HUES48 (cell line): ENCODE data around the gene SCGB3A1.

Experiments
- H3K27ac ChIP-seq: one replicate; pipeline ENCODE4 v1.7.0; 2013; ENCODE audit warnings: low read depth, low read length, inconsistent platforms
- H3K27me3 ChIP-seq: 2 replicates; pipeline ENCODE4 v1.6.1; 2013; ENCODE audit warnings: mild to moderate bottlenecking, low read length; ENCODE audit not compliant: control insufficient read depth, insufficient read depth
- H3K36me3 ChIP-seq: 2 replicates; pipeline ENCODE4 v1.6.1; 2013; ENCODE audit warnings: low read length; ENCODE audit not compliant: control insufficient read depth, insufficient read depth
- H3K4me1 ChIP-seq: 2 replicates; pipeline ENCODE4 v1.6.1; 2013; ENCODE audit warnings: mild to moderate bottlenecking, low read length; ENCODE audit not compliant: control insufficient read depth, insufficient read depth
- H3K4me3 ChIP-seq: 2 replicates; pipeline ENCODE4 v1.5.1; 2013; ENCODE audit warnings: mild to moderate bottlenecking, low read depth, low read length
- H3K9ac ChIP-seq: 2 replicates; pipeline ENCODE4 v1.6.1; 2013; ENCODE audit warnings: mild to moderate bottlenecking, low read depth, low read length, moderate library complexity
- H3K9me3 ChIP-seq: 2 replicates; pipeline ENCODE4 v1.6.1; 2013; ENCODE audit warnings: low read length; ENCODE audit not compliant: control insufficient read depth, insufficient read depth

Gene SCGB3A1

GRCh38 chr5:180575571-180575970 is 15.7 kb downstream of the SCGB3A1 start:
- Histone ChIP-seq H3K27me3 (no peaks in the 10 kb centered on the region), H3K4me3 (no peak overlapping the region), H3K9me3 (no peaks in the 10 kb centered on the region), H3K27ac (no peak overlapping the region), H3K4me1 (no peaks in the 10 kb centered on the region), H3K9ac (no peak overlapping the region), H3K36me3 (peaks cover 67% of the 10 kb centered on the region)

GRCh38 chr5:180568914-180569313 is 22.4 kb downstream of the SCGB3A1 start:
- Histone ChIP-seq H3K27me3 (no peaks in the 10 kb centered on the region), H3K27ac (no peak overlapping the region), H3K9ac (no peak overlapping the region), H3K36me3 (peaks cover 88% of the 10 kb centered on the region), H3K9me3 (no peaks in the 10 kb centered on the region), H3K4me3 (no peak overlapping the region), H3K4me1 (no peaks in the 10 kb centered on the region)

GRCh38 chr5:180563994-180564393 is 27.3 kb downstream of the SCGB3A1 start:
- Histone ChIP-seq H3K36me3 (peaks cover 65% of the 10 kb centered on the region), H3K4me1 (no peaks in the 10 kb centered on the region), H3K9me3 (no peaks in the 10 kb centered on the region), H3K4me3 (no peak overlapping the region), H3K27me3 (no peaks in the 10 kb centered on the region), H3K9ac (no peak overlapping the region), H3K27ac (no peak overlapping the region)

GRCh38 chr5:180558232-180558631 is 33.1 kb downstream of the SCGB3A1 start:
- H3K4me1 ChIP-seq: no peaks in the 10 kb centered on the region
- H3K9me3 ChIP-seq: no peaks in the 10 kb centered on the region
- no peak overlapping the region for H3K27ac ChIP-seq
- no peak overlapping the region for H3K4me3 ChIP-seq
- no peaks in the 10 kb centered on the region for H3K27me3 ChIP-seq
- H3K9ac ChIP-seq: no peak overlapping the region
- peaks cover 55% of the 10 kb centered on the region for H3K36me3 ChIP-seq

GRCh38 chr5:180557217-180557809 is 34.0 kb downstream of the SCGB3A1 start:
- Histone ChIP-seq H3K27ac (no peak overlapping the region), H3K4me3 (no peak overlapping the region), H3K9ac (no peak overlapping the region), H3K4me1 (no peaks in the 10 kb centered on the region), H3K27me3 (no peaks in the 10 kb centered on the region), H3K9me3 (no peaks in the 10 kb centered on the region), H3K36me3 (peaks cover 59% of the 10 kb centered on the region)

GRCh38 chr5:180555168-180555921 is 36.0 kb downstream of the SCGB3A1 start:
- Histone ChIP-seq H3K4me3 (no peak overlapping the region), H3K9me3 (no peaks in the 10 kb centered on the region), H3K27me3 (no peaks in the 10 kb centered on the region), H3K36me3 (peaks cover 64% of the 10 kb centered on the region), H3K27ac (no peak overlapping the region), H3K9ac (no peak overlapping the region), H3K4me1 (no peaks in the 10 kb centered on the region)

GRCh38 chr5:180553530-180553929 is 37.8 kb downstream of the SCGB3A1 start:
- H3K9me3 ChIP-seq: no peaks in the 10 kb centered on the region
- no peak overlapping the region for H3K4me3 ChIP-seq
- H3K36me3 ChIP-seq: peaks cover 63% of the 10 kb centered on the region
- no peaks in the 10 kb centered on the region for H3K27me3 ChIP-seq
- H3K4me1 ChIP-seq: no peaks in the 10 kb centered on the region
- H3K27ac ChIP-seq: no peak overlapping the region
- H3K9ac ChIP-seq: no peak overlapping the region

- H3K27me3 ChIP-seq: no peaks in the 10 kb centered on the region
- H3K36me3 ChIP-seq: peaks cover 48% of the 10 kb centered on the region
- no peaks in the 10 kb centered on the region for H3K9me3 ChIP-seq
- H3K4me3 ChIP-seq: no peak overlapping the region
- no peak overlapping the region for H3K27ac ChIP-seq
- H3K4me1 ChIP-seq: no peaks in the 10 kb centered on the region
- no peak overlapping the region for H3K9ac ChIP-seq
Measured at GRCh38 chr5:180548563-180548962, 42.7 kb downstream of the SCGB3A1 start.

GRCh38 chr5:180545248-180545647 is 46.1 kb downstream of the SCGB3A1 start:
- Histone ChIP-seq H3K9ac (no peak overlapping the region), H3K36me3 (peaks cover 39% of the 10 kb centered on the region), H3K27ac (no peak overlapping the region), H3K4me3 (no peak overlapping the region), H3K27me3 (no peaks in the 10 kb centered on the region), H3K4me1 (no peaks in the 10 kb centered on the region), H3K9me3 (no peaks in the 10 kb centered on the region)

GRCh38 chr5:180541710-180542109 is 49.6 kb downstream of the SCGB3A1 start:
- no peak overlapping the region for H3K9ac ChIP-seq
- no peaks in the 10 kb centered on the region for H3K27me3 ChIP-seq
- H3K9me3 ChIP-seq: no peaks in the 10 kb centered on the region
- no peaks in the 10 kb centered on the region for H3K4me1 ChIP-seq
- no peak overlapping the region for H3K4me3 ChIP-seq
- H3K36me3 ChIP-seq: peaks cover 41% of the 10 kb centered on the region
- no peak overlapping the region for H3K27ac ChIP-seq
